ENCODE data around the gene TAGLN3. TPM values are rescaled to one million over a fixed set of nuclear protein-coding genes. Genes with fewer than 3 reads are reported as not detected.
A peak's percentile ranks its signal among the peaks of the same experiment; 100 is the strongest.

TAGLN3 gene
- total RNA-seq, 4 donors from 2014 or later, result 0.22 to 2.6 TPM; not detected in 2

DNA sequence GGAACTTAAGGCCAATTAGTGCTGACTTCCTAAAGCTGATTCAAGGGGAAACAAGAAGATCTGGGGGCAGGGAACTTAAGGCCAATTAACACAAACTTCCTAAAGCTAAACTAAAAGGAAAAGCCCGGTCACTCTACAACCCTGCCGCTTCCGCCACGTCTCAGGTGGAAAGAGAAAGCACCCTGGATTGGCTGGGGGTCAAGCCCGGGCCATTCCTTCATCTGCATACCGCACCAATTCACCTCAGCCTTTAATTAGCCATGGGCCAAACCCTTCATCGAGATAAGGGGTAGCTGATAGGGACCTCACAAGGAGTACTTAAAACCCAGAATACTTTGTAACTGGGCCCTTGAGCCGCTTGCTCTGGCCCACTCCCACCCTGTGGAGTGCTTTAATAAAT is 50.2 kb downstream of the TAGLN3 start:
- TF ChIP-seq, protein P1, sequence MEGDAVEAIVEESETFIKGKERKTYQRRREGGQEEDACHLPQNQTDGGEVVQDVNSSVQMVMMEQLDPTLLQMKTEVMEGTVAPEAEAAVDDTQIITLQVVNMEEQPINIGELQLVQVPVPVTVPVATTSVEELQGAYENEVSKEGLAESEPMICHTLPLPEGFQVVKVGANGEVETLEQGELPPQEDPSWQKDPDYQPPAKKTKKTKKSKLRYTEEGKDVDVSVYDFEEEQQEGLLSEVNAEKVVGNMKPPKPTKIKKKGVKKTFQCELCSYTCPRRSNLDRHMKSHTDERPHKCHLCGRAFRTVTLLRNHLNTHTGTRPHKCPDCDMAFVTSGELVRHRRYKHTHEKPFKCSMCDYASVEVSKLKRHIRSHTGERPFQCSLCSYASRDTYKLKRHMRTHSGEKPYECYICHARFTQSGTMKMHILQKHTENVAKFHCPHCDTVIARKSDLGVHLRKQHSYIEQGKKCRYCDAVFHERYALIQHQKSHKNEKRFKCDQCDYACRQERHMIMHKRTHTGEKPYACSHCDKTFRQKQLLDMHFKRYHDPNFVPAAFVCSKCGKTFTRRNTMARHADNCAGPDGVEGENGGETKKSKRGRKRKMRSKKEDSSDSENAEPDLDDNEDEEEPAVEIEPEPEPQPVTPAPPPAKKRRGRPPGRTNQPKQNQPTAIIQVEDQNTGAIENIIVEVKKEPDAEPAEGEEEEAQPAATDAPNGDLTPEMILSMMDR (IDR thresholded peaks at IDR 0.05), result no peak
- TF ChIP-seq POLR2A (IDR thresholded peaks at IDR 0.05), result no peak
- intact Hi-C loops (cut with DNase I), result no loop called here
- no peak for DNase-seq
- 76 to 78% methylated on average over 8 of the region's 8 CpGs for WGBS, 2 donors
- no peak overlapping the region for H3K4me3 ChIP-seq (replicated peaks in 1 of 3)
- no peaks in the 10 kb centered on the region for H3K4me1 ChIP-seq
- no peaks in the 10 kb centered on the region for H3K27me3 ChIP-seq
- no peak overlapping the region for H3K27ac ChIP-seq
- H3K36me3 ChIP-seq, result no peaks in the 10 kb centered on the region
- H3K9me3 ChIP-seq, result no peaks in the 10 kb centered on the region

DNA sequence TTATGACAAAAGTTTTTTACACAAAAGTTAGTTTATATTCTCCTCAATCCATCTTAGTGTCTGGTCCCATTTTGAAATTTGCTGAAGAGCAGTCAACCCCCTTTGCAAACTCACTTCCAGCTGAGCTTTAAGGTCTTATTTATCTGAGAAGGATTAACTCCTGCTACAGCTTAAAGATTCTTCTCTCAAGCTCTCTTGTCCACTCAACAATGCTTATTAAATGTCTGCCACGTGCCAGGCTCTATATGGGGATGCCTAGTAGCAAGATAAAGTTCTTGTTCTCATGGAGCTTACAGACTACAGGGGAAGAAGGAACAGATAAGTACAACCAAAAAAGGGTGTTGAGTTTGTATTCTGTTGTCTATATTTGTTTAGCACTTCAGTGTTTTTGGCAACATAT is 54.5 kb downstream of the TAGLN3 start:
- H3K9me3 ChIP-seq, result no peaks in the 10 kb centered on the region
- TF ChIP-seq, protein P1 (IDR thresholded peaks at IDR 0.05), result no peak
- TF ChIP-seq POLR2A (IDR thresholded peaks at IDR 0.05), result no peak
- H3K27me3 ChIP-seq, result no peaks in the 10 kb centered on the region
- intact Hi-C loops (cut with DNase I), result no loop called here
- H3K4me1 ChIP-seq, result peaks cover 0 to 3% of the 10 kb centered on the region in 2 donors
- 42 to 71% methylated on average over 1 of the region's 1 CpG for WGBS, 2 donors
- H3K27ac ChIP-seq, result no peak overlapping the region
- DNase-seq, result no peak
- H3K36me3 ChIP-seq, result no peaks in the 10 kb centered on the region
- no peak overlapping the region for H3K4me3 ChIP-seq (replicated peaks in 1 of 3)

DNA sequence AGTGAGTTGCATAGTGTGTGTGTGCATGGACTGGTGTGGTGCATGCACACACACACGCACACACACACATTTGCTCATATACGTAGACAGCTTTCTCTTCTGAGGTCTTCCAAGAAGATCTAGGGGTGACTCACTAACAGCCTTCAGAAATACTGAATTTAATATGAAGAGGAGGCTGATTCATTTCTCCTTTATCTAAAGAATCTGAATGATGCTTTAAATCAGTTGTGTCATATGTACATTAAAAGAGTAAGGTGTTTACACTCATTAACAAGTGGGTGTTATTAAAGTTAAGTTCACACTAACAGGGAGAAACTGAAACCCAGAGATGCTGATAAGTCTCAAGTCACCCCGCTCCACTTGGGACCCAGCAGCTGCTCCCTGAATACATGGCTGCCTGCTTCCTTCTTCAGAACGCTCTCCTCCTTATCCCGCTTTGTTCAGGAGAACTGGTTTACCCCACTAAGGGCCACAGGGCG is 57.8 kb downstream of the TAGLN3 start:
- intact Hi-C loops (cut with DNase I), result no loop called here
- Histone ChIP-seq H3K27ac (no peak overlapping the region), H3K36me3 (no peaks in the 10 kb centered on the region), H3K4me3 (replicated peaks in 1 of 3) (no peak overlapping the region), H3K9me3 (no peaks in the 10 kb centered on the region), H3K4me1 (peaks cover 3 to 7% of the 10 kb centered on the region in 2 donors), H3K27me3 (no peaks in the 10 kb centered on the region)
- TF ChIP-seq, protein P1 (IDR thresholded peaks at IDR 0.05), result no peak
- TF ChIP-seq POLR2A (IDR thresholded peaks at IDR 0.05), result no peak
- WGBS, 2 donors, result 88 to 91% methylated on average over 6 of the region's 6 CpGs
- DNase-seq, result no peak

DNA sequence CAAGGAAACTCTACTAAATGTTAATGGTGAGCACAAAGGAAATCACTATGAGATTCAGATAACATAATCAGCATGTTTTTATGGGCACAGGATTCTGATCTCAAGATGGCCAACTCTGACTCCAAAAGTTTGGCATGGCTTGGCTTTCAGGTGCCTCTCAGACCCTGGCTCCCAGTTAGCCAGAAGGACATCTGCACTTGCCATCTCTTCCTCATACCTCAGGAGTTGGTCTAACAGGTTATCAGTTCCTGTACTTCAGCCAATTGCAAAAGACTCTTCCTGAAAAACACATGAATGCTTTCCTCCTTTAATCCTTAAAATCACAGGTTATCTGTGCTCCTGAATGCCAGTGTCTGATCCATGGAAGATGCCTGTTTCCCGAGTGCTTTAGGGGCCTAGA is 60.8 kb downstream of the TAGLN3 start:
- peak; percentile 9 to 29 for DNase-seq
- intact Hi-C loops (cut with DNase I), result no loop called here
- no peak for TF ChIP-seq POLR2A (IDR thresholded peaks at IDR 0.05)
- TF ChIP-seq, protein P1 (IDR thresholded peaks at IDR 0.05), result no peak
- no peak overlapping the region for H3K4me3 ChIP-seq (replicated peaks in 1 of 3)
- peak overlapping the region; percentile 20 to 44 (median 27) for H3K27ac ChIP-seq
- H3K27me3 ChIP-seq, result no peaks in the 10 kb centered on the region
- H3K36me3 ChIP-seq, result no peaks in the 10 kb centered on the region
- H3K4me1 ChIP-seq, result peaks cover 3 to 10% of the 10 kb centered on the region in 2 donors
- no peaks in the 10 kb centered on the region for H3K9me3 ChIP-seq
- 88 to 96% methylated on average over 1 of the region's 1 CpG for WGBS, 2 donors

DNA sequence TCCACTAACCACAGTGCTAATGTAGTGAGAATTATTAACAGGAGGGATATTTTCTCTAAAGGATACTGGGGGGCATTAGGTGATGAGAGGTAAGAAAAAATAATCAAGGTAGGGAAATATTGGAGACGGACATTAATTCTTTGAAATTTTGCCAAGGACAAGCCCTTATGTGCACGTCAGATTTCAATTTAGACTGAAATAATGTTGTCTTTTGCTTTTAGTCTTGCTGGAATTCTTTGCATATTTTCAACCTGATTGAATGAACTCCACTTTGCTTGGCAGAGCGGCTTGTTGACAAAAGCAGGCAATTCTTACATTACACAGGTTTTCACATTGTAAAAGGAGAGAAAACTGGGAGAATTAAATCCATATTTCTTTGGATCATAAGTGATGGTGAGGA is 62.4 kb downstream of the TAGLN3 start:
- H3K27me3 ChIP-seq, result no peaks in the 10 kb centered on the region
- intact Hi-C loops (cut with DNase I), result no loop called here
- DNase-seq, result peak; percentile 54 to 70
- peak overlapping the region; percentile 90 to 95 (median 90) for H3K27ac ChIP-seq
- WGBS, 2 donors, result 15 to 20% methylated on average over 3 of the region's 3 CpGs
- H3K36me3 ChIP-seq, result no peaks in the 10 kb centered on the region
- H3K4me3 ChIP-seq (replicated peaks in 1 of 3), result no peak overlapping the region
- H3K4me1 ChIP-seq, result peaks cover 3 to 10% of the 10 kb centered on the region in 2 donors
- TF ChIP-seq POLR2A (IDR thresholded peaks at IDR 0.05), result no peak
- TF ChIP-seq, protein P1 (IDR thresholded peaks at IDR 0.05), result no peak
- no peaks in the 10 kb centered on the region for H3K9me3 ChIP-seq

Other genes with a start within 250 kb of the TAGLN3 start
- gene PHLDB2, start 139.7 kb upstream of the TAGLN3 start, total RNA-seq, result 10 to 100 TPM; 12.9 to 34.7 (median 27.1) TPM
- 10 to 100 TPM; 40.8 to 54.9 (median 50.6) TPM for gene ABHD10, start 19.9 kb upstream of the TAGLN3 start, total RNA-seq
- gene TMPRSS7, start 35.8 kb downstream of the TAGLN3 start, total RNA-seq, result under 1 TPM in 1 of 4 donors, not detected in 3; 0.11 TPM
- 10 to 100 TPM; 32.0 to 62.9 (median 45.9) TPM for gene C3orf52, start 87.5 kb downstream of the TAGLN3 start, total RNA-seq
- gene GCSAM, start 134.3 kb downstream of the TAGLN3 start, total RNA-seq, result under 1 TPM in 2 of 4 donors, not detected in 2; 0.33 to 0.40 TPM